H9 (cell line): ENCODE measurements around the gene AQP12A. TPM values are rescaled to one million over a fixed set of nuclear protein-coding genes. Genes with fewer than 3 reads are reported as not detected.

Source experiments
- DNase-seq: peaks from one replicate; pipeline ENCODE4 v3.0.0-alpha.2; 2017
- H2AFZ ChIP-seq: one replicate; pipeline ENCODE4 v1.6.1; 2013; ENCODE audit warnings: mild to moderate bottlenecking, low read length, control low read depth, moderate library complexity
- H2AK5ac ChIP-seq: 2 replicates; pipeline ENCODE4 v1.6.1; 2013; ENCODE audit warnings: low read length, control low read depth, mixed read lengths; ENCODE audit not compliant: insufficient read length
- H2BK120ac ChIP-seq: one replicate; pipeline ENCODE4 v1.6.1; 2013; ENCODE audit warnings: low read depth, mild to moderate bottlenecking, low read length, control low read depth, inconsistent platforms; ENCODE audit not compliant: poor library complexity, severe bottlenecking
- H2BK12ac ChIP-seq: 2 replicates; pipeline ENCODE4 v1.6.1; 2013; ENCODE audit warnings: low read length, control low read depth, mixed read lengths, low read depth; ENCODE audit not compliant: insufficient read length
- H2BK15ac ChIP-seq: 2 replicates; pipeline ENCODE4 v1.6.1; 2013; ENCODE audit warnings: low read depth, low read length, control low read depth
- H2BK20ac ChIP-seq: one replicate; pipeline ENCODE4 v1.6.1; 2013; ENCODE audit warnings: low read depth, mild to moderate bottlenecking, low read length, control low read depth, inconsistent platforms; ENCODE audit not compliant: poor library complexity, severe bottlenecking
- H2BK5ac ChIP-seq: 2 replicates; pipeline ENCODE4 v1.6.1; 2013; ENCODE audit warnings: low read length, control low read depth, mixed read lengths; ENCODE audit not compliant: insufficient read length
- H3K14ac ChIP-seq: 2 replicates; pipeline ENCODE4 v1.6.1; 2013; ENCODE audit warnings: low read length, control low read depth; ENCODE audit not compliant: insufficient read depth
- H3K18ac ChIP-seq: 2 replicates; pipeline ENCODE4 v1.6.1; 2013; ENCODE audit warnings: low read depth, mild to moderate bottlenecking, mixed read lengths, low read length, control low read depth; ENCODE audit not compliant: insufficient read length
- H3K23ac ChIP-seq: 2 replicates; pipeline ENCODE4 v1.6.1; 2013; ENCODE audit warnings: low read length, control low read depth, mixed read lengths, low read depth; ENCODE audit not compliant: insufficient read length
- H3K23me2 ChIP-seq: 2 replicates; pipeline ENCODE4 v1.6.1; 2013; ENCODE audit warnings: low read depth, mild to moderate bottlenecking, mixed read lengths, low read length, control low read depth; ENCODE audit not compliant: insufficient read length, poor library complexity, severe bottlenecking
- H3K27ac ChIP-seq: 2 replicates; pipeline ENCODE4 v1.5.1; 2013; ENCODE audit warnings: low read length, control low read depth, mixed read lengths, low read depth; ENCODE audit not compliant: insufficient read length
- H3K27me3 ChIP-seq: 2 replicates; pipeline ENCODE4 v1.6.1; 2013; ENCODE audit warnings: low read length, control low read depth, inconsistent platforms; ENCODE audit not compliant: insufficient read depth
- H3K4ac ChIP-seq: 2 replicates; pipeline ENCODE4 v1.6.1; 2013; ENCODE audit warnings: low read depth, mild to moderate bottlenecking, control low read depth, inconsistent platforms, low read length, moderate library complexity
- H3K4me1 ChIP-seq: 2 replicates; pipeline ENCODE4 v1.6.1; 2013; ENCODE audit warnings: low read length, control low read depth, inconsistent platforms; ENCODE audit not compliant: insufficient read depth
- H3K4me2 ChIP-seq: 2 replicates; pipeline ENCODE4 v1.6.1; 2013; ENCODE audit warnings: low read length, control low read depth, mixed read lengths; ENCODE audit not compliant: insufficient read length, insufficient read depth
- H3K56ac ChIP-seq: 2 replicates; pipeline ENCODE4 v1.6.1; 2013; ENCODE audit warnings: low read depth, mild to moderate bottlenecking, mixed read lengths, low read length, control low read depth; ENCODE audit not compliant: insufficient read length
- H3K79me1 ChIP-seq: 2 replicates; pipeline ENCODE4 v1.6.1; 2013; ENCODE audit warnings: low read depth, mild to moderate bottlenecking, moderate library complexity, low read length, control low read depth, inconsistent platforms; ENCODE audit not compliant: insufficient read depth, poor library complexity, severe bottlenecking
- H3K79me2 ChIP-seq: 2 replicates; pipeline ENCODE4 v1.6.1; 2013; ENCODE audit warnings: low read length, control low read depth, inconsistent platforms; ENCODE audit not compliant: insufficient read depth
- H3K9ac ChIP-seq: 2 replicates; pipeline ENCODE4 v1.6.1; 2013; ENCODE audit warnings: low read length, control low read depth, mixed read lengths; ENCODE audit not compliant: insufficient read length; ENCODE audit errors: extremely low read depth
- H3K9me3 ChIP-seq: one replicate; pipeline ENCODE4 v1.6.1; 2013; ENCODE audit warnings: low read depth, low read length, inconsistent platforms; ENCODE audit not compliant: control insufficient read depth
- H3T11ph ChIP-seq: one replicate; pipeline ENCODE4 v1.6.1; 2013; ENCODE audit warnings: mild to moderate bottlenecking, low read length, control low read depth, inconsistent platforms
- H4K20me1 ChIP-seq: one replicate; pipeline ENCODE4 v1.6.1; 2013; ENCODE audit not compliant: control insufficient read depth, insufficient read length, insufficient read depth
- H4K5ac ChIP-seq: 2 replicates; pipeline ENCODE4 v1.6.1; 2013; ENCODE audit warnings: low read depth, mild to moderate bottlenecking, mixed read lengths, low read length, control low read depth; ENCODE audit not compliant: insufficient read length
- H4K8ac ChIP-seq: replicated peaks from 2 replicates; pipeline ENCODE4 v1.6.1; 2013; ENCODE audit warnings: low read length, control low read depth, mixed read lengths, low read depth; ENCODE audit not compliant: insufficient read length
- H4K91ac ChIP-seq: 2 replicates; pipeline ENCODE4 v1.6.1; 2013; ENCODE audit warnings: low read depth, mild to moderate bottlenecking, moderate library complexity, mixed read lengths, low read length, control low read depth; ENCODE audit not compliant: insufficient read length
- H3K27ac Mint-ChIP-seq, 3 experiments: 2 replicates in 2 of 3; 3 replicates in 1 of 3; pipeline ENCODE4 v1.8.0; 2020 to 2021; ENCODE audit warnings: mixed read lengths in 3 of 3, mild to moderate bottlenecking in 1 of 3, moderate library complexity in 1 of 3
- H3K27me3 Mint-ChIP-seq: 2 replicates; pipeline ENCODE4 v1.8.0; 2021; ENCODE audit warnings: low read depth, mild to moderate bottlenecking, moderate library complexity, mixed read lengths
- H3K36me3 Mint-ChIP-seq, 3 experiments: 2 replicates in 2 of 3; 3 replicates in 1 of 3; pipeline ENCODE4 v1.8.0; 2020 to 2021; ENCODE audit warnings: low read depth in 3 of 3, mixed read lengths in 3 of 3; ENCODE audit not compliant: insufficient read depth in 1 of 3
- H3K4me1 Mint-ChIP-seq, 2 experiments: 2 replicates each; pipeline ENCODE4 v1.8.0; 2020; ENCODE audit warnings: mixed read lengths in 2 of 2
- H3K4me3 Mint-ChIP-seq, 2 experiments: 2 replicates in 1 of 2; 3 replicates in 1 of 2; pipeline ENCODE4 v1.8.0; 2020 to 2021; ENCODE audit warnings: mild to moderate bottlenecking in 2 of 2, mixed read lengths in 2 of 2, moderate library complexity in 1 of 2
- H3K9me3 Mint-ChIP-seq, 2 experiments: 2 replicates in 1 of 2; 3 replicates in 1 of 2; pipeline ENCODE4 v1.8.0; 2020; ENCODE audit warnings: mild to moderate bottlenecking in 2 of 2, mixed read lengths in 2 of 2, moderate library complexity in 1 of 2
- CTCF ChIP-seq: fragments of 200-600 bp; sonication (generic); conservative IDR thresholded peaks from 3 replicates; pipeline ENCODE4 v1.8.0; 2021; ENCODE audit warnings: antibody characterized with exemption, mild to moderate bottlenecking
- WGBS: extraction: QIAGEN DNeasy Blood & Tissue Kit; methylation state at CpG from one replicate; pipeline ENCODE4 v1.1.7; 2013; ENCODE audit warnings: missing lambda C conversion rate, low lambda C conversion rate, mixed read lengths; ENCODE audit not compliant: insufficient read length; ENCODE audit errors: extremely low coverage; 5-methylcytosine and 5-hydroxymethylcytosine counted together
- total RNA-seq: library from RNA; stranded (reverse); gene quantifications from 2 replicates; pipeline ENCODE4 v1.2.1, GENCODE V29; 2021

The AQP12A gene
- total RNA-seq, 1 experiment from 2014 or later = not detected

GRCh38 chr2:240730501-240731177, 39.0 kb downstream of the AQP12A start:
- Histone ChIP-seq H3K79me2 (no peaks in the 10 kb centered on the region), H2BK120ac (no peak overlapping the region), H4K20me1 (no peaks in the 10 kb centered on the region), H3K27ac (no peak overlapping the region), H3K4me1 (no peaks in the 10 kb centered on the region), H3K23ac (no peak overlapping the region), H3K79me1 (no peaks in the 10 kb centered on the region), H3K56ac (no peak overlapping the region), H2BK12ac (no peak overlapping the region), H3K4ac (no peak overlapping the region), H4K5ac (no peak overlapping the region), H3K14ac (no peak overlapping the region; the same call in 1 of the 2 replicates), H3K18ac (no peak overlapping the region), H2BK5ac (no peak overlapping the region), H4K8ac (no peak overlapping the region), H2BK20ac (no peak overlapping the region), H3K27me3 (no peaks in the 10 kb centered on the region), H3K23me2 (no peaks in the 10 kb centered on the region), H3K4me2 (no peak overlapping the region), H3T11ph (no peak overlapping the region), H3K9ac (no peak overlapping the region), H4K91ac (no peak overlapping the region), H3K9me3 (no peaks in the 10 kb centered on the region), H2BK15ac (no peak overlapping the region), H2AK5ac (no peak overlapping the region), H2AFZ (no peak overlapping the region)
- no peak for TF ChIP-seq CTCF
- Mint-ChIP-seq H3K36me3 (peaks cover 21 to 56% (median 38%) of the 10 kb centered on the region in 3 experiments; a peak in 6 of 7 replicates), H3K4me1 (no peaks in the 10 kb centered on the region), H3K27ac (peak overlapping the region in 1 of 3 experiments; percentile 40; a peak in 2 of 7 replicates), H3K4me3 (no peak overlapping the region), H3K9me3 (no peaks in the 10 kb centered on the region), H3K27me3 (no peaks in the 10 kb centered on the region; the same call in 1 of the 2 replicates)
- no CpG with 5 or more reads among the region's 10 CpGs for WGBS
- DNase-seq = no peak
